Measurements from ENCODE around the gene AFAP1L2. TPM values are rescaled to one million over a fixed set of nuclear protein-coding genes. Genes with fewer than 3 reads are reported as not detected.

The AFAP1L2 gene
- total RNA-seq, 2 donors from 2014 or later: 5.8 to 6.3 TPM

GRCh38 chr10:114328441-114328812 is 75.9 kb downstream of the AFAP1L2 start:
- no peak overlapping the region for H3K27ac ChIP-seq
- no peak for DNase-seq (ENCODE audit: low spot score)

DNA sequence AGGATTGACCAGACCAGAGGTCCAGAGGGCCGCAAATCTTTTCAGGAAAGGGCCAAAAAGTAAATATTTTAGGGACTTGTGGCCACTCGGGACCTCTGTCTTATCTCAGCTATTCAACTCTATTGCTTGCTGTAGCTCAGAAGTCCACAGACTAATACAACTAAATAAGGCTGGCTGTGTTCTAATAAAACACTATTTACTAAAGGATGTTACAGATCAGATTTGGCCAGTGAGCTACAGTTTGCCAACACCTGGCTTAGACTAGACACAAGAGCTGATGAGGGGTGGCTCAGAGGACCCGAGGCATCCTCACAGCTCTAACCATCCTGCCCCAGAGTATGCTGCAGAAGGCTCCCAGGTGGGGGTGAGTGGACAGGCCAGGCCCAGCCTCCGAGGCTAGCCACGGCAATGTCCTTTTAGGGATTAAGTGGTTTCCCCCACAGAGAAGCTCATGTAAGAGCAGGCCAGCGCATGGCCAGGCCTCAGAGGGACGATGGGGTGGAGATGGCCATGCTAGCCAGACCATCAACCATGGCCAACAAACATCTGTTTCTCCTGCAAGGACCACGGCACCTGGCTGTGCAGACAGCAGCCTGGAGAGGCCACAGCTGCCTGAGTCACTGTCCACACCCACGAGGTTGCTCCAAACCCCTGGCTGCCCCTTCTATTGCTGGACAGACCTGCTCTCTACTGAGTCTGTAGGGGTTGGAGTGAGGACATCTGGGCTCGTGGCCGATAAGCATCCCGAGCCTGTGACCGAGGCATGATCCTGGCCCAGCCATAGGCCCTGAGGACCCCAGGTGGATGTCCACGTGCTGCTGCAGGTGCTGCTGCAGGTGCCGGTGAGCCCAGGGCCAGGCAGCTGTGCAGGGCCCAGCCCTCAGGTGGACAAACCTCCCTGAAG is 76.5 kb downstream of the AFAP1L2 start:
- Histone ChIP-seq H3K27ac (no peak overlapping the region), H3K27me3 (no peaks in the 10 kb centered on the region), H3K36me3 (no peaks in the 10 kb centered on the region), H3K4me1 (peaks cover 0 to 39% of the 10 kb centered on the region in 2 donors), H3K4me3 (no peak overlapping the region), H3K9me3 (no peaks in the 10 kb centered on the region)
- DNase-seq (ENCODE audit: low spot score): no peak
- TF ChIP-seq, protein P1, sequence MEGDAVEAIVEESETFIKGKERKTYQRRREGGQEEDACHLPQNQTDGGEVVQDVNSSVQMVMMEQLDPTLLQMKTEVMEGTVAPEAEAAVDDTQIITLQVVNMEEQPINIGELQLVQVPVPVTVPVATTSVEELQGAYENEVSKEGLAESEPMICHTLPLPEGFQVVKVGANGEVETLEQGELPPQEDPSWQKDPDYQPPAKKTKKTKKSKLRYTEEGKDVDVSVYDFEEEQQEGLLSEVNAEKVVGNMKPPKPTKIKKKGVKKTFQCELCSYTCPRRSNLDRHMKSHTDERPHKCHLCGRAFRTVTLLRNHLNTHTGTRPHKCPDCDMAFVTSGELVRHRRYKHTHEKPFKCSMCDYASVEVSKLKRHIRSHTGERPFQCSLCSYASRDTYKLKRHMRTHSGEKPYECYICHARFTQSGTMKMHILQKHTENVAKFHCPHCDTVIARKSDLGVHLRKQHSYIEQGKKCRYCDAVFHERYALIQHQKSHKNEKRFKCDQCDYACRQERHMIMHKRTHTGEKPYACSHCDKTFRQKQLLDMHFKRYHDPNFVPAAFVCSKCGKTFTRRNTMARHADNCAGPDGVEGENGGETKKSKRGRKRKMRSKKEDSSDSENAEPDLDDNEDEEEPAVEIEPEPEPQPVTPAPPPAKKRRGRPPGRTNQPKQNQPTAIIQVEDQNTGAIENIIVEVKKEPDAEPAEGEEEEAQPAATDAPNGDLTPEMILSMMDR (IDR thresholded peaks at IDR 0.05): no peak

More at GRCh38 chr10:114328441-114328812, 75.9 kb downstream of the AFAP1L2 start:
- TF ChIP-seq, protein P1 (IDR thresholded peaks at IDR 0.05): no peak
- no peaks in the 10 kb centered on the region for H3K27me3 ChIP-seq
- H3K4me1 ChIP-seq: peaks cover 0 to 40% of the 10 kb centered on the region in 2 donors
- no peaks in the 10 kb centered on the region for H3K9me3 ChIP-seq
- no peak overlapping the region for H3K4me3 ChIP-seq
- no peaks in the 10 kb centered on the region for H3K36me3 ChIP-seq

GRCh38 chr10:114326795-114327194 is 77.5 kb downstream of the AFAP1L2 start:
- peaks cover 0 to 37% of the 10 kb centered on the region in 2 donors for H3K4me1 ChIP-seq
- no peak for DNase-seq (ENCODE audit: low spot score)
- no peaks in the 10 kb centered on the region for H3K9me3 ChIP-seq
- no peak overlapping the region for H3K4me3 ChIP-seq
- no peak overlapping the region for H3K27ac ChIP-seq
- TF ChIP-seq, protein P1 (IDR thresholded peaks at IDR 0.05): no peak
- no peaks in the 10 kb centered on the region for H3K27me3 ChIP-seq
- no peaks in the 10 kb centered on the region for H3K36me3 ChIP-seq

DNA sequence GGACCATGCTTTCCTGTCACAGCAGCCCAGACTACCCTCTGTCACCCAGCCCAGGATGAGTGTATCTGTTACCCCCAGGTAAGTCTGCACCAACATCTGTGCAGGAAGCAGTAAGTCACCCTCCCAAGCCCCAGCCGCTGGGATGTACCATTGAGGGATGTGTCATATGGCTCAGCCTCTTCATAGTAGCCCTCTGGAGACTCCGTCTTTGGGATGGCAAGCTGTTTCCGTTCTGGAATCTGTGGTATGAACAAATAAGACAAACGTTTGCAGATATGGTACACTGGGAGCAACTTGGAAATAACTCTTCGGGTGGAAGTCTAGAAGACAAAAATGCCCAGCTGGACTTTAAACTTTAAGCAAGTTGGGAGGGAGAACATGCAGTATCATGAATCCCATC is 81.3 kb downstream of the AFAP1L2 start:
- peaks cover 0 to 21% of the 10 kb centered on the region in 2 donors for H3K4me1 ChIP-seq
- no peak for DNase-seq (ENCODE audit: low spot score)
- no peak overlapping the region for H3K4me3 ChIP-seq
- no peak overlapping the region for H3K27ac ChIP-seq
- H3K36me3 ChIP-seq: no peaks in the 10 kb centered on the region
- TF ChIP-seq, protein P1 (IDR thresholded peaks at IDR 0.05): no peak
- no peaks in the 10 kb centered on the region for H3K9me3 ChIP-seq
- H3K27me3 ChIP-seq: no peaks in the 10 kb centered on the region

DNA sequence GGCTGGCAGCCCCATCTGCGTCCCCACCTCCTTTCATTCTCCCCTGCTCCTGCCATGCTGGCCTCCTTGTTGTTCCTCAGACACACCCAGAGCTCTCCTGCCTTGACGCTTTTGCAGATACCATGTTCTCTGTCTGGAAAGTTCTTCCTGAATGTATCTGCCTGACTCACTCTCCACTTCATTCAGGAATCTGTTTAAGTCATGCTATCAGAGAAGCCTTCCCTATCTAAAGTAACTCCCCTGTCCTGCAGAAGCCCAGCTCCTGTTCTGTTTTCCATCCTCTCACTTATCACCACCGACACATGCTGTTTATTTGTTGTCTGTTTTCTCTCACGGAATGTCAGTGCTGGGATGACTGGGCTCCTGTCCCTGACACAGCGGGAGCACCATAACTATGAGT is 82.0 kb downstream of the AFAP1L2 start:
- no peak overlapping the region for H3K4me3 ChIP-seq
- H3K36me3 ChIP-seq: no peaks in the 10 kb centered on the region
- H3K27ac ChIP-seq: no peak overlapping the region
- TF ChIP-seq, protein P1 (IDR thresholded peaks at IDR 0.05): no peak
- H3K27me3 ChIP-seq: no peaks in the 10 kb centered on the region
- peaks cover 0 to 14% of the 10 kb centered on the region in 2 donors for H3K4me1 ChIP-seq
- no peaks in the 10 kb centered on the region for H3K9me3 ChIP-seq
- DNase-seq (ENCODE audit: low spot score): no peak

All from right atrium auricular region (tissue), 2 donors.